Epithelial cell of proximal tubule (primary cell): ENCODE measurements around the gene UBE2M. TPM values are rescaled to one million over a fixed set of nuclear protein-coding genes. Genes with fewer than 3 reads are reported as not detected.
"Not testable (repeated sequence)": the region's sequence is repeated elsewhere in the genome, so short reads cannot be mapped to it uniquely, and the experiment has no call there.

Experiments used
- DNase-seq: peaks from one replicate; pipeline ENCODE4 v3.0.0-alpha.2; 2011; ENCODE audit warnings: low read depth
- H3K4me3 ChIP-seq: 2 replicates; pipeline ENCODE4 v1.5.1; 2011; ENCODE audit warnings: low read depth, mild to moderate bottlenecking, low read length
- CTCF ChIP-seq: conservative IDR thresholded peaks from 2 replicates; pipeline ENCODE4 v1.5.1; 2012; ENCODE audit warnings: low read depth, mild to moderate bottlenecking, low read length
- total RNA-seq: library from RNA; depleted of rRNA; stranded (reverse); fragments of >200 nt; gene quantifications from 2 replicates; pipeline ENCODE4 v1.2.3, GENCODE V29; 2015

The UBE2M gene
- total RNA-seq, 1 donor from 2014 or later, result 37.4 TPM

GRCh38 chr19:58581227-58582141 lies 23.1 kb upstream of the UBE2M start:
- TF ChIP-seq CTCF, result peak; percentile 87
- no peak for DNase-seq
- H3K4me3 ChIP-seq, result no peak overlapping the region

GRCh38 chr19:58579473-58580142 lies 21.2 kb upstream of the UBE2M start:
- no peak overlapping the region for H3K4me3 ChIP-seq
- no peak for TF ChIP-seq CTCF
- no peak for DNase-seq

- H3K4me3 ChIP-seq, result no peak overlapping the region
- TF ChIP-seq CTCF, result no peak
- DNase-seq, result no peak
Observed at GRCh38 chr19:58578012-58578925, 19.9 kb upstream of the UBE2M start.

- not testable (repeated sequence) for H3K4me3 ChIP-seq, DNase-seq
Observed at GRCh38 chr19:58577581-58577980, 19.2 kb upstream of the UBE2M start.

GRCh38 chr19:58575183-58576041 lies 17.0 kb upstream of the UBE2M start:
- peak overlapping the region; percentile 91 for H3K4me3 ChIP-seq
- peak; percentile 47 for DNase-seq
- TF ChIP-seq CTCF, result no peak

GRCh38 chr19:58573658-58574164 lies 15.3 kb upstream of the UBE2M start:
- H3K4me3 ChIP-seq, result peak overlapping the region; percentile 65
- no peak for TF ChIP-seq CTCF
- no peak for DNase-seq
